GM21723 (cell line): ENCODE measurements around the gene MMUT.
"Not testable (repeated sequence)": the region's sequence is repeated elsewhere in the genome, so short reads cannot be mapped to it uniquely, and the experiment has no call there.

Experiments
- ATAC-seq: cut with Tn5 transposase; IDR thresholded peaks from one replicate; pipeline ENCODE4 v1.9.1; 2021; ENCODE audit warnings: mild to moderate bottlenecking, moderate library complexity; ENCODE audit not compliant: unreplicated experiment

MMUT gene

DNA sequence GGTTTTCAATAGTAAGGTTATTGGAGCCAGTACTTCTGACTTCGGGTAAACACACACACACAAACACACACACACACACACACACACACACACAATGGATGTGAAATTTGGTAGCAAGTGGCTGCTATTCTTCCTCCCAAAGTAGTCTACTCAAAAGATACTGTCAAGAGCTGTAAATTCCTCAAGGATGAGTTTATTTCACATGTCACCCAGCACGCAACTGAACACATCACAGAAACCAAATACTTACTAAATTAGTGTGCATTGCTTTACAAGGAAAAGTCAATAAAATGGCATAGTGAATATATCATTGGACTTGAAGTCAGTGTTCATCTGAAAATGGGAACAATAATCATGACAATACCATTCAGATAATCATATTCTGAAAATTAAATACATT is 32.9 kb downstream of the MMUT start:
- no peak for ATAC-seq

DNA sequence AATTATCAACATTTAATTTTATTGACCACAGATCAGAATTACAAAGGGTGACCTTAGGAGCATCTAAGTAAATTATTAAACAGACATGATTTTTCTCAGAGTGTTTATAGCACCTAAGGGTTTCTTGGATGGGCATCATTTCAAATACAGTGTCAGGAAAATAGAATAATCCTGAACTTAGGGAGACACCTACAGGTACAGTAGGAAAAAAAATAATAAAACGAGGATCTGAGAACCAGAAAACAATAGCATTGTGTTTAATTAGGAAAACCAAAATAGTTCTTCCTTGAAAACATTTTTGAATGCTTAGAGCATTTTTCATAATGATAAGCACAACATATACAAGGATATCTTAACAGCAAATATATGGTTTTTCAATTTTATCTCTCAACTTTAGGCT is 39.2 kb downstream of the MMUT start:
- no peak for ATAC-seq

DNA sequence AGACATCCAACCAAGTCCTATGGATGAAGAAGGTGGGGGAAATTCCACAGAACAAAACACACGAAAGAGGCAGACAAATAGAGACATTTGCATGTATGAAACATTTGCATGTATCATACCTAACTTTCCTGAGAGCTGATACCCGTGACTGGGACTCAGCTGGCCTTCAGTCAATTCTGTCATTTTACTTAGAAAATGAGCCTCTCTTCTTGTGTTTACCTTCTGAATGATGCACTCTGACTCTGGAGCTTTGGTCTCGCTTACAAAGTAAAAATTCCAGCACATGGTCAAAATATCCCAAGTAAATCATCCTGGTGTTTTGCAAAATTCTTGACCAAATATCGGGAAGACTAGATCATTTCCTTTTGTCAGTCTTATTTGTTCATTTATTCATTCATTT is 46.9 kb downstream of the MMUT start:
- no peak for ATAC-seq

DNA sequence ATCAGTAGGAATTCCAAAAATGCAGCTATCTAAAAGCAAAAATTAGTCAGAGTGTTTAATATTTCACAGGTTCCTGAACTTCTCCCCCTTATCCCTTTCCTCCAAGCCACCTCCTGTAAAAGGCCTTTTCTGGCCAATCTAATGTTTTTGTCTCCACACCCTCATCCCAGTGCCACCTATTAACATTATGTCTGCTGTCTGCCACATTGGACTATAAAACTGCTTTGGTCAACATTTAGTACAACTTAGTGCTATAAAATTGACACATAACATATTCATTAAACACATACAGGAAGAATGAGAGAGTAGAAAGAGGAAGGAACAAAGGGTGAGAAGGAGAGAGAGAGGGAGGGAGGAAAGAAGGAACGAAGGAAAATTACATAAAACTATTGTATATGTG is 47.7 kb downstream of the MMUT start:
- ATAC-seq = no peak

DNA sequence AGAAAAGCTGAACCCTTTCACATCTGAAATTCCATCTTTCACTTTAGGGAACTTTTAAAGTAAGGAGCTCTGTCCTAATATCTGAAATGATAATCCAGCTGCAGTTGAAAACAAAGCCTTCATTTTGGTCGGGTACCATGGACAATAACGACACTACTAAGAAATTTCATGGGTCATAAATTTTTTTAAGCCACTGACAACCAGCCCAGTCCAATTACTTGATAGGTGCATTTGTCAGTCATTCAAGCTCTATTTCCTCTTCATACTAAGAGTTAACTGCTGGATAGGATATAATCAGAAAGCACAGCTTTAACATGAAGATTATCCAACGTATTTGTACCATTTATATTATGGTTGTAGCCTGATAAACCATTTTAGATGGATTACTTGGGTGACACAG is 52.5 kb downstream of the MMUT start:
- no peak for ATAC-seq

DNA sequence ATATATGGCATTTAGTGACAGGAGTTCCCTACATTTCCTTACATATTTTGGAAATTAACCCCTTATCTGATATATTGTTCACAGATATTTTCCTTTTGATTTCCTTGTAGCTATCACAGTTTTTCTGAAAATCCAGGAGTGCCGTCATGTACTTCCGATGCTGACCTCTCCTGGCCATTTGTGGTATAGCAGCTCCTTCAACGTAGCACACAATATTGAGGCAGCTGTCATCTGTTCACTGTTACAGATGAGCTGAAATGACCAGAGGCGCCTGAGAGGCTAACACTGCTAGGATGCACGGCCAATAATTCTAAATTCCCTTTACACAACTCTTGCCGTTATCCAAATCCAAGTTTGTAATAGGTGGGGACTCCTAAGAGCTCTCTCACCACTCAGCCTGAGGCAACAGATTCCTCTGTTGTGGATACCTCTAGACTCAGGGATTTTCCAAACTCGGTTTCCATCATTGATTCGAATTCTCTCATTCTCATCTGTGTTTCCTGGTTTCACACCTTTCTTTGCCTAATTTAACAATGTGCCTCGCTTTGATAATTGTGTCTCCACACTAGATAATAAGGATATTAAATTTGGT is 53.0 kb downstream of the MMUT start:
- peak; percentile 88 for ATAC-seq

DNA sequence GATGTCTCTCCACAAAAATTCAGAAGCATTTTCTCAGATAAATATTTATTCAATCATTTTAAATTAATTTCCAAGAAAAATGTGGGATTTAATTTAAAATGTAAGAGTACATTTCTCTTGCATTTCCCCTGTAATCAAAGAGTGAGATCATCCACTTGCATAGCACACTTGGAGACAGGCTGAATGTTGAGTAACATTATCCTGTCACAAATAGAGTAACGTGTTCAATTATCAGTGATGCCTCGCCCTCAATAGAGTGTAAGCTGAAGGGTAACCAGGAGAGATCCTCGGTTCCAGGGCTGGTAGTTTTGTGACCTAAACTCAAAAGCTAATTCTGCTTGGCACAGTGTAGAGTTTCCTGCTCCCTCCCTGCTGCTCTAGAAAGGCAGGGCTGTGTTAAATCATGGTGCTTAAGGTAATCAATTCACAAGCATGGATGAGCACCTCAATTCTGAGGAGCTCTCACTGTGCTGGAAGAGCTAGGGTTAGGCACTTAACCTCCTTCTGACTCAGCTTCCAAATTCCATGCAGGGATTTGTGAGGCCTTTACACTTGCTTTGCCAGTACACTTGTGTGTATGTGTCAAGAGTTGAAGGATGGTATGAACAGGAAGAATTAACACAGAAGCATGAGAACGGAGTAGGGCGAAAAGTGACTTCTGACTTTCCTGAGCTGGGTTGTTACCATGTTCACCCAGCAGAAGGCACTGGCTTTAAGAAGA is 56.6 kb downstream of the MMUT start:
- ATAC-seq = no peak

DNA sequence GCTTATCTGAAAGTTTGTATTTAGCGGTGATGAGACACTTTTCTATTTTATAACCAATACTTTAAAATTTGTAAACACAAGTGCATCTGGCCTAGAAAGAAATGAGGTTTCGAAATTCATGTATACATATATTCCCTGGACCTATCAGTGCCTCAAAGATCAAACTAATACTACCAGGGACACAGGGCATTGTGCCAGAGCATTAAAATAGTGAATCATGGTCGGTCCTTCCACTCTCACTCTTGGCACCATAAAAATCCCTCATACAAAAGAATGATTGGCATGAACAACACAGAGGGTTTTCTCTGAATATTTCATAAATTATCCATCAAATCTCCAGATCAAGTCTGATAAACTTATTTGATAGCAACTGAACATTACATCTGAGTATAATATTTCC is 62.0 kb downstream of the MMUT start:
- ATAC-seq = no peak

DNA sequence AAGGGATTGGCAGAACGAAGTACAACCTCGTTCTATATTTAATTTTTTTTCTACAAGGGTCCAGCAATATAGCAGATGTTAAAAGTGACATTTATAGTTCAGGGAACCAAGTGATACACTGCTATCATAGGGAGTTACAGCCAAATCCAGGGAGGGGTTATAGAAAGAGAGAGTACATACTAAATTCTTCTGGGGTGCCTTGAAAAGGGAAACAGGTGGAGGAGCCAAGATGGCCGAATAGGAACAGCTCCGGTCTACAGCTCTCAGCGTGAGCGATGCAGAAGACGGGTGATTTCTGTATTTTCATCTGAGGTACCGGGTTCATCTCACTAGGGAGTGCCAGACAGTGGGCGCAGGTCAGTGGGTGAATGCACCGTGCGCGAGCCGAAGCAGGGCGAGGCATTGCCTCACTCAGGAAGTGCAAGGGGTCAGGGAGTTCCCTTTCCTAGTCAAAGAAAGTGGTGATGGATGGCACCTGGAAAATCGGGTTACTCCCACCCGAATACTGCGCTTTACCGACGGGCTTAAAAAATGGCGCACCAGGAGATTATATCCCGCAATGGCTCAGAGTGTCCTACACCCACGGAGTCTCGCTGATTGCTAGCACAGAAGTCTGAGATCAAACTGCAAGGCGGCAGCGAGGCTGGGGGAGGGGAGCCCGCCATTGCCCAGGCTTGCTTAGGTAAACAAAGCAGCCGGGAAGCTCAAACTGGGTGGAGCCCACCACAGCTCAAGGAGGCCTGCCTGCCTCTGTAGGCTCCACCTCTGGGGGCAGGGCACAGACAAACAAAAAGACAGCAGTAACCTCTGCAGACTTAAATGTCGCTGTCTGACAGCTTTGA is 76.2 kb downstream of the MMUT start:
- ATAC-seq = not testable (repeated sequence)

DNA sequence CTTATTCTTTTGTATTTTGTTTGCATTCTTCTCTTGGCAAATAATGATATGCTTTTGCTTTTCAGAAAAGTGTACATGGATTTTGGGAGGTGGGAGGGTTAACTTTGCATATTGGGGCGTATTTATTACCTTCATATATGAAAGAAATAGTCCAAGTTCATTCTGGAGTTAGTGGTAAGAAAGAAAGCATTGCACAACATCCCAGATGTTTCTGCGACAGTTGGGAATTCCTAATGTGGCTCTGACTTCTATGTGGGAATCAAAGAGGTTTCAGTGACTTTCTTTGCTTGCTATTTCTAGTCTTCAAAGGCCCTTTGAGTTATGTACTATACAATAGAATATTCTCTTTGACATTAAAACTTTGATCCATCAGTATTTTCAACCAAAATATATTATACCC is 78.1 kb downstream of the MMUT start:
- ATAC-seq = no peak
